HL-60/S4 (cell line): ENCODE measurements around the gene TMEM86A.

Source experiments
- in situ Hi-C: fragments of 300-500 bp; cut with MboI; formaldehyde crosslinking; loops from 2 replicates; pipeline ENCODE4 v1.14.3; 2022; ENCODE audit warnings: low sequenced_read_pairs

TMEM86A gene

DNA sequence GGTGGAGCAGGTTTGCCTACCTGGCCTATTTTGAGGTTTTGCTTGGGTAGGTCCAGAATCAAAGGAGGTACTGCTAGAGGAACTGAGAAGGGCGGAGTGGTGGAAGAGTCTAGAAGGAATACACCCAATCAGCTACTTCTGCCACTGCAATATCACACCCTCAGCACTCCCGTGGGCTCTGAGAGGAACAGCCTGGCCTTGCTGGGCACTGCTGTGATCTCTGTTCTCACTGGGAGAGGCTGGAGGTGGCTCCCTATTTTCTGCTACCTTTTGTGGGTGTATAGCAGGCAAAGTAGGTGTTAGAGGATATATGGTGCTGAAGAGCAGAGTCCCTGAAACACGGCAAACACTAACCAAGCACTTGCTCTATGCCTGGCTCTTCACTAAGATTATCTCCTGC is 52.4 kb downstream of the TMEM86A start:
- in situ Hi-C loops, result no loop called here

DNA sequence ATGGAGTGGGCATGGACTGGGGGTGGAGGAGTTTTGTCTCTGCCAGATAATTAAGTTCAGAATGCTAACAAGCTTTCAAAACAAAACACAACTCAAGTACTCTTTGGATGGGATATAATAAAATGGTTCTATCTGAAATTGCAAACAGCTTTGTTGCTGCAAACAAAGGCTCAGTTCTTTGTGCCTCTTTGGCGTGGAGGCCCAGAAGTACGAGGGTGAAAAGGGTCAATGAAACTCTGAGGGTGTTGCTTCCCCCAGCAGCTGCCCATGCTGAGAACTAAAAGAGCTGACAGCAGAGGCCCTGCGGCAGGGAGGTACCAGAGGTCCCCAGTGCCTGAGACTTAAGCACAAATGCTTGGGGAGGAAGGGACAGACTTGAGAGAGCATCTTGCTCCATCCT is 53.9 kb downstream of the TMEM86A start:
- in situ Hi-C loops, result no loop called here

DNA sequence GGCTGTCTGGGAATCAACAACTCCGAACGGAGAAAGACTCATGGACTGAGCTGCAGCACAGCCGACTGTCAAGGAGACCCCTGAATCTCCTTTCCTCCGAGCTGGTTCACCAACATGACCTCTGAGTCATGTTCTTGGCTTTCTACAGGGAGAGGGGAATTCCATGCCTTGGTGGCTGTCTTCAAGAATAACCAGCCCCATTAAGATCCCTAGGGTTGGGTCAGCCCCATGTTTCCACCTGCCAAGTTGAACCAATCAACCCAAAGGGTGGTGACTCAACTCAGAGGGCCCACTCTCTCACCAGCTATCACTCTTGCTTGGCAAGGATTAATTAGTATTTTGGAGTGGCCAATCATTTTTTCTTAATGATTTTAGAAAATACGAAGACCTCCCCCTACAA is 55.7 kb downstream of the TMEM86A start:
- in situ Hi-C loops, result no loop called here
